ENCODE results near the gene FBH1.

DNA sequence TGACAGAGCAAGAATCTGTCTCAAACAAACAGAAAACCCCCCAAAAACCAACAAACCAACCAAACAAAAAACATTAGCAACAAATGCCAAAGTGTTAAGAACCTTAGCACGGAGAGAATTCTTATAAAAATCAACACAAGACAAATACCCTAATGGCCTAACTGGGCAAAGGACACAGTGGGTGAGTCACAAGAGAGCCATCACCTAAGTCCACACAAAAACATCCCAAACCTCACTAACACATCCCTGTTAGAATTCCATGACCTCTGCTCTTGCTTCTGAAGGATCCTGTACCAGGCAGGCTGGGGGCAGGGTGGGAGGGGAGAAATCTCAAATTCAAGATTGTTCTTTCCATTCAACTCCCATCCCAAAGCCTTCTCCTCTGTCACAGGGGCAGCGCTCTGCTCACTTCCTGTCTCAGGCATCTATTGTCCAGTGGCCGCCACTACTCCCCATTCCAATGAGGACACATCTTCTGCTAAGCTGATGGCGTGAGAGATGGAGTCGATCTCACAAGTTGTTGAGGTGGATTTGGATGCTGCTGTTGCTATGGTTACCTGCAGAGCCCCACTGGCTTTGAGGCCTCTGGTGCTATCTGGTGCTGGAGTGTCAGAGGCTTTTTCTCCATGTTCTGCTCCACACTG is 78.1 kb downstream of the FBH1 start:
- TF ChIP-seq CTCF (conservative IDR thresholded peaks at IDR 0.05 in 1 of 2, IDR thresholded peaks at IDR 0.05 in 1 of 2; ENCODE audit: extremely low read depth in 1 of 2, insufficient read depth in 1 of 2, low read depth in 1 of 2, low read length in 2 of 2) (no peak), EZH2 (IDR thresholded peaks at IDR 0.05; ENCODE audit: borderline replicate concordance, low read length) (no peak)
